NCI-H82 treated with DMSO at 0.1 percent for 48 hours (cell line): ENCODE results near the gene LOXHD1.

Experiments
- DNase-seq: peaks from one replicate; lab custom pipeline; 2025; ENCODE audit not compliant: unreplicated experiment; lab: John Stamatoyannopoulos, UW

The LOXHD1 gene

DNA sequence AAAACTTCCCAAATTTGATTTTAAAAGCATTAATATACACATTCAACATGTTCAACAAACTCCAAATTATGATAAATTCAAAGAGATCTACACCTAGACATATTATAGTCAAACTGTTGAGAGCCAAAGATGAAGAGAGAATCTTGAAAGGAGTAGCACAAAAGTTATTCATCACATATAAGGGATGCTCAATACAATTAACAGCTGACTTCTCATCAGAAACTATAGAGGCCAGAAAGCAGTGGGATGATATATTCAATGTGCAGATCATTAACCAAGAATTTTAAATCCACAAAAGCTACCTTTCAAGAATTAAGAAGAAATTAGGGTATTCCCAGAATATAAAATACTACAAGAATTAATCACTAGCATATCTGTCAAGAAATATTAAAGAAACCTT, 75.4 kb downstream of the LOXHD1 start:
- DNase-seq = no peak

DNA sequence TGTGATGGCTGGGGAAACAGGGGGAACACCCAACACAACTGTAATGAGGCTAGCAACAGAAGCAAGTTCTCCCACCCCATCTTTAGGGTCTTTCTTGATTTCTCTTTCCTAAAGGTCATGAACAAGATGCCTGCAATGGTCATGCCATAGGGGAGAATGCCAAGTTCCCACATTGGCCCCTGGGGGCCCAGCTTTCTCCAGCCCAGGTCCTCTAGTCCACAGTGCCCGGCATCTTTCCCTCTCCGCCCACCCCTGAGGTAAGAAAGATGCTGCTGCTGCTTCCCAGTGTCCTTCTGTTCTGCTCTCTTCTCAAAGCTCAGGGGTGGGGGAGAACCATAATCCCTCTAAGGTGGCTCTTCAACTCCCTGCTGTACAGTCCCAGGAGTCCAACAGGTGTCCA, 78.0 kb downstream of the LOXHD1 start:
- DNase-seq = no peak

DNA sequence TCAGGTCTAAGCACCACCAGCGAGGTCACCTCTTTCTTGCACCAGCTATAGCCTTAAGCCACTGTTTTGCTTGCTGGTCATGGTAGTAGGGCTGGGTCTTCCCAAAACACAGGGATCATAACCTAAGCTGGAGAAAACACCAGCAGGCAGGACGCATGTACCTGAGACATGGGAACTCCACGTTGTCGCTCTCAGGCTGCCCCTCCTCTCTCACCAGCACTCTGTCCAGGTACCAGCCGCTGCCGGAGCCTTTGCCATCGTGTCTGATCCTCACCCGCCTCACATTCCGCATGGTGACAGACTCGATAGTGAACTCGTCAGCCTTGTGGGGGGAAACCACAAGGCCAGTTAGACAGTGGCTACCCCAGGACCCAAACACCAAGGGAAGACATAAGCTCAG, 79.5 kb downstream of the LOXHD1 start:
- DNase-seq = no peak

DNA sequence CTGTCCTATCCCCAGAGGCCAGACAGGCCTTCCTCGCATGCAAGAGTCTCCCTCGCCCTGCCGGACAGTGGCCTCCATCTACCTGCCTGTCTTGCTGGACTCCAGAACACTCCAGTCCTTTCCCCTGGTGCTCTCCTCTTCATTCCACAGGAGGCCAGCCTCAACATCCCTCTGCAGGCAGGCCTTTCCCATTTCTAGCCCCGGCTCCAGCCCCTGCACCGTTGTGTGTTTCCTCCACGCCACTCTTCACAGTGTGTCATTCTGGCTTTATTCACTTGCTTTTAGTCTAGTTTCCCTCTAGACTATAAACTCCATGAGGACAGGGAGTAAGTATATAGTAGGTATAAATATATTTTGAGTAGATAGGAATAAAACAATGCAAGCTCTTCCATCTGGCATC, 81.2 kb downstream of the LOXHD1 start:
- DNase-seq = no peak

DNA sequence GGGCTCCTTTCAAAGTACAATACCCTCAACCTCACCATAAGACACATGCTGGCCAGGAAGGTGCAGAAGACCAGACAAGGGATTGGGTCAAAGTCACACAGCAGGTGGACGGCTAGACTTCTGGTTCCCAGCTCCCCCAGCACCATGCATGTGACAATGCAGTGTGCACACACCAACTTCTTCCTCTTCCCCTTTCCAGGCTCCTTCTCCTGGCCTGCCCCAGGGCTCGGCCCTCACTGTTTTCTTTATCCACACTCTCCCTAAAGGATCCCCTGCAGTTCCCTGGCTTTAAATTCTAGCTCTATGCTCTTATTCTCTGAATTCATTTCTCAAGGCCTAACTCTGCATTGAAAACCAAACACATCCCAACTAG, 82.3 kb downstream of the LOXHD1 start:
- DNase-seq = no peak

DNA sequence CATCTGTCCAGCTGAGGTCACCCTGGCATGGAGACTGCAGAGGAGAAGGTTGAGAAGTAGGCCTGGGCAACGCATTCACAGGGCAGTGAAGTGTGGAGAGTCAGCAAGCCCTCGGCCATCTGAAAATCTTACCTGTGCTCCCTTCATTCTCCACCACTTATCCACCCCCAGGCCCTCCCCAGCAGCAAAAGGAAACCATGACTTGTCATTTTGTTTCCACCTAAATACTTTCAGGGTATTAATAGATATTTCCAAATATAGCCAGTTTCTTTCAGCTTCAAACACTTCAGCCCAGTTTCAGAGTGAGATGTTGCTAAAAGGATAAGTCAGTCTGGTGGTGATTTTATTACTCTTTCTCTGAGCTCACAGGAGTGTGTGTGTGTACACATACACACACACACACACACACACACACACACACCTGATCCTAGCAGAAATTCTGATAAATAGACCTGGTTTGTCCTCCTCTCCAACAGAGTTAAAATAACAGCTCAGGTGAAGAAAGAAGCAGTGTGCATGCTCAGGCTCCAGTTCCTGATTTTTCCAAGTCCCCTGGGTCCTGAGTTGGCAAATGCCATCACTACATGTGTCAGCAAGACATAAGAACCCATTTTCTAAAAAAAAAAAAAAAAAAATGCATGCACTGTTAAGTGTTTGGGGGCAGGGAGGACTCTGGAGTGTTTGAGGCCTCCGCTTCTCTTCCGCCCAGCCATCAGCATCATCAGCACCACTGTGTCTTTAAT, 82.8 kb downstream of the LOXHD1 start:
- no peak for DNase-seq

DNA sequence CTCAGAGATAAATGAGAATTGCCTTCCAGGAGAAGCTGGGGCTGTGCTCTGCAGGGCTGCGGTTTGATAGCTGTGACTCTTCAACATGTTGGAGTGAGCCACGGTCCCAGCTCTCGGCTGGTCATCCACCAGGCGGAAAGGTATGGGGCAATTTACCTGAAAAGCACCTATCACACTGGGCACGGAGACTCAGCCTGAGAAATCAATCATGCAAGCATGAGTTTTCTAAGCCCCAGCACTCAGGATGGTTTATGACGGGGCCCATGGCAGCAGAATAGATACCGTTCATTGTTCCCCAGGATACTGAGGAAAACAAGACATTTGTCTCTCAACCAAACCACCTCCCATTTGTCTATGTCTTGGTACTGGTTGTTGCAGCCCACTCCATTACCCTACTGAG, 83.9 kb downstream of the LOXHD1 start:
- no peak for DNase-seq

DNA sequence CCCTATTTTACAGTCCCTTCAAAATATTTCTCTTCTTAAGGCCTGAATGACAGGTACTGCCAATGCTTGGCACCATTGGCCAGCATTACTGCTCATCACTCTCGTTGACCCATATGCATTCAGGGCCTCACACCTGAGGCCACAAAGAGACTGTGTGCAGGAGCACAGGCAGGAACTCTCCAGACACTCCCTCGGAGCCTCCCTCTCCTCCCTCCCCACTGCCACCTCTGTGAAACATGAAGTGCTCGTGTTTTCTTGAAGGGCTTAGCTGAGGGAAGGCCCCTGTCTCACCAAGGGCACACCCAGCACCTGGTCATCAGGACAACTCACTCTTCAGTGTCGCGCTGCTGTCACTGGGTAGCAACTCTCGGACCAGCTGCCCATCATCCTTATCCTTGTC, 85.3 kb downstream of the LOXHD1 start:
- DNase-seq = no peak

DNA sequence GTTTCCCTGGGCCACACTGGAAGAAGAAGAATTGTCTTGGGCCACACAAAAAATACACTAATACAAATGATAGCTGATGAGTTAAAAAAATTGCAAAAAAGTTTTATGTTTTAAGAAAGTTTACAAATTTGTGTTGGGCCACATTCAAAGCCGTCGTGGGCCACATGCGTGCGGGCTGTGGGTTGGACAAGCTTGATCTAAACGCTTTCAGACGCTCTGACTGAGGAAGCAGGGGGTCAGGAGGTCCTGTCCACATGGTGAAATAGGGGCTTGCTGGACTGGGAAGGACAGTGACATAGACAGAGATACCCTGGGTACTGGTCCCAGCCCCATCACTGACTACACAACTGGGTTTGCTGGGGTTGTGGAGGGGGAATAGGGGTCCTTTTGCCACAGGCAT, 86.4 kb downstream of the LOXHD1 start:
- DNase-seq = no peak

DNA sequence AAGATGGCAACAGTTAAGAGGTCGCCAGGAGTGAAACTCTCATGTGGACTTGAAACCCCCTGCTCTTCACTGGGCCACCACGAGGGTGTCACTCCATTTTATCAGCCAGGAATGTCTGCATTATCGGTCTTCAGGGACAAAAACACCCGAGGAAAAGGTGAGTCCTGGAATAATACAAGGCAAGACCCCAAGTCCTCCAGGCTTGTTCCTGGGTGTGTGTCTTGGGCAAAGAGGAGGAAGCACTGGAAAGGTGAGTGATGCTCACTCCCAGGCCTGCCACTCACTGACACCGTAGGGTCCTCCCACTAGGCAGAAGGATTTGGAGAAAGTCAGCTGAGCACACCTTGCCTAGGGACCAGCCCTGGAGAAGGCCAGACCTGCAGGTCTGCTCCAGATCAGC, 86.9 kb downstream of the LOXHD1 start:
- no peak for DNase-seq

DNA sequence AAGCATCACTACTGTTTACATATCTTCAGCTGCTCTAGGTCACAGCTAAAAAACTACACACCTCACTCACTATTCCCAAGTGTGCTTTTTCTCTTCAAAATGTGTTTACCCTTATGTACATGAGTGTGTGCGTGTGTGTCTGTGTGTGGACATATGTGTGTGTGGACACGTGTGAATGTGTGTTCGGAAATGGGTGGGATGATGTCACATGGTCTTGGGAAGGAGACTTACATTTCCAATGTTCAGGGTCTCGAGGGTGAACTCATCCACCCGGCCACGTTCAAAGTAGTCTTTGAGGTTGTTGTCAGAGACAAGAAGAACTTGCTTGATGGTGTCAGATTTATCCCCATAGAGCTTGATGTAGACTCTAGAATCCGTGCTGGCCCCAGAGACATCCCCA, 87.8 kb downstream of the LOXHD1 start:
- no peak for DNase-seq

DNA sequence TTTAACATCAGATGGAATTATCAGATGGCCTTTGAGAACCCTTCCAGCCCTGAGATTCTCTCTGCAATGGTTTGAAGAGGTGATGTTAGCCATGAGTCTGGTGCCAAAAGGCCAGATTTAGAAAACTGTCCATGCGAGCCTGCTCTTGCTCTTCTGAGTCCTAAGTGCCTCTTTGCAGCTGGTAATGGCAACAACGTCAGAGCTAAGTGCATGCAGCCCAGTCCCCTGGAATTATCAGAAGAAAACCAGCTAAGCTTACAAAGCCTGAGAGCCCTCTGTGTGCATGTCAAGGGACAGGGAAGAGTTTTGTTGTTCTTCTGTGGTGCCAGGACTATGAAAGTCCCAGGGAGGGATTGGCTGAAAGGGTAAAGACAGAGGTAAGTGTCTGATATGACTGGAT, 89.8 kb downstream of the LOXHD1 start:
- no peak for DNase-seq

DNA sequence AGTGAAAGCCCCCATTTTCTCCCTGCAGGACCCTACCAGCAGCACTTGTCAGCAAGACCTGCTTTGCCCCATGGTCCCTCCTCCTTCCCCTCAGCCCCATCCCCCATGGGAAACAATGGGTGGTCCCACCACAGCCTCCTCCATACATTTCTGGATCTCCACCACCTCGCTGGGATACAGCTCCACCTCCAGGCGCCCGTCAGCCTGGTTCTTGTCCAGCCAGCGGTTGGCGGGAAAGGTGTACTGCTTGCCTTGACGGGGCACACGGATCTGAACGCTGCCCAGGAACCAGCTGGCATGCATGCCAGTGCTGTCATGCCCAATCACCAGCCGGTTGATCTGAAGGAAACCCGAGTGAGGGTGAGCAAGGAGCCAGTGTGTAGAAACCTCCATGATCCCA, 90.9 kb downstream of the LOXHD1 start:
- no peak for DNase-seq

DNA sequence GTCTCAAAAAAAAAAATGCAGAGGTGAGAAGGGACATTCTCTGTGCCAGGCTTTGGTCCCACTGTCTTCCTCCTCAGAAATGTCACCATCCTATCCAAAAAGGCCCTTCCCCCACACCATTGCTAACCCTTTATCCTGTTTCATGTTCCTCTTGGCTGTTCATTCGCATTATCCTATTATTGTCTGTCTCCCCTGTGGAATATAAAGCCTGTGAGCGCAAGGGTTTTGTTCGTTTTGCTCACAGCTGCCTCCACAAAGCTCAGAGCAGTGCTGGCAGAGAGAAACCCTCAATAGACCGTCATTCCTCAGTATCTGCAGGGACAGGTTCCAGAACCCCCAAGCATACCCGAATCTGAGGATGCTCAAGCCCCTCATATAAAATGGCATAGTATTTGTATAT, 91.8 kb downstream of the LOXHD1 start:
- peak; percentile 76 for DNase-seq

DNA sequence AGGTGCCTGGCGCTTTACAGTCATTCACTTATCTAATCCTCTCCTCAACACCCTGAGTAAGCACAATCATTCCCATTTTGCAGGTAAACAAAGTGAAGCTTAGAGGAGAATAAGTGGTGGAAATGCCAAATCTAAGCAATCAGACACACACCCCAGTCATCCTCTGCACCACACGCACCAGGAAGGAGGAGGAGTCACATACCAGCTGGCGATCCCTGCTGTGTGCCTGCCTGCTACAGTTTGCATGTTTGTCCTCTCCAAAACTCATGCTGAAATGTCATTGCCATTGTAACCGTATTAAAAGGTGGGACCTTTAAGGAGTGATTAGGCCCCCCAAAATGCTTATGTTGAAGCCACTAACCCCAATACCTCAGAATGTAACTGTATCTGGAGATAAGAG, 93.7 kb downstream of the LOXHD1 start:
- no peak for DNase-seq

DNA sequence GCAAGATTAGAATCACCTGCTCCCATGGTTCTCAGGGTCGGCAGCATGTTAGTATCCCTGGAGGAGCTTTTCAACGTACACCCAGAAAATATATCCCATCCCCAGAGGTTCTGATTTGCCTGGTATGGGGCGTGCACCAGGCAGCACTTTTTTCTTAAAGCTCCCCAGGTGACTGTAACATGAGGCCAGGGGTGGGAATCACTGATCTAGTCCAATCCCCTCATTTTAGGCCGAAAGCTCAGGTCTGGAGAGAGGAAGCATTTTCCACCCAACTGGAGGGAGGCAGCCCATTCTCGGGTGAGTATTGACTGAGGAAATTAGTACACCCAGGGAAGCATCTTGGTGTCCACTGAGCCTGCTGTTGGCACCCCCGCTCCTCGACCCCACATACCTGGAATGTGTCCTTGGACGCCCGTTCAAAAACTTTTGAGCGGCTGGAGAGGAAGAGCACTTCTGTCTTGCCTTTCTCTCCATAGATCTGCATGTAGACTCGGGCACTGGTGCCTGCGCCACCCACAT, 94.3 kb downstream of the LOXHD1 start:
- no peak for DNase-seq

DNA sequence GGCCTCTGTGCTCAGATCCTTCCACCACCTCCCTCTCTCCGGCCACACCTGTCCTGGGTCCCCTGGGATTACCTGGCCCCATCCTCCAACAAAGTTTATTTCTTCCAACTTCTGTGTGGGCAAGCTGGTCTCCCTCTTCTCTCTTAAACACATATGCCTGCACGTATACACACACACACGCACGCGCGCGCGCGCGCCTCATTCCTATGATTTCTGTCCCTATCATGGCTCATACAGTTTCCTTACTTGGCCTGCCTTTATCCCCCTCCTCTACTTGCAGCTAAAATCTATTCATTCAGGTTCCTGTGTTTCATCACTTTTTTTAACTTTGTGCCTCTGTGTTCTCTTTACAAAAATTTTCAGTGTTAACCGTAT, 96.4 kb downstream of the LOXHD1 start:
- DNase-seq = no peak

DNA sequence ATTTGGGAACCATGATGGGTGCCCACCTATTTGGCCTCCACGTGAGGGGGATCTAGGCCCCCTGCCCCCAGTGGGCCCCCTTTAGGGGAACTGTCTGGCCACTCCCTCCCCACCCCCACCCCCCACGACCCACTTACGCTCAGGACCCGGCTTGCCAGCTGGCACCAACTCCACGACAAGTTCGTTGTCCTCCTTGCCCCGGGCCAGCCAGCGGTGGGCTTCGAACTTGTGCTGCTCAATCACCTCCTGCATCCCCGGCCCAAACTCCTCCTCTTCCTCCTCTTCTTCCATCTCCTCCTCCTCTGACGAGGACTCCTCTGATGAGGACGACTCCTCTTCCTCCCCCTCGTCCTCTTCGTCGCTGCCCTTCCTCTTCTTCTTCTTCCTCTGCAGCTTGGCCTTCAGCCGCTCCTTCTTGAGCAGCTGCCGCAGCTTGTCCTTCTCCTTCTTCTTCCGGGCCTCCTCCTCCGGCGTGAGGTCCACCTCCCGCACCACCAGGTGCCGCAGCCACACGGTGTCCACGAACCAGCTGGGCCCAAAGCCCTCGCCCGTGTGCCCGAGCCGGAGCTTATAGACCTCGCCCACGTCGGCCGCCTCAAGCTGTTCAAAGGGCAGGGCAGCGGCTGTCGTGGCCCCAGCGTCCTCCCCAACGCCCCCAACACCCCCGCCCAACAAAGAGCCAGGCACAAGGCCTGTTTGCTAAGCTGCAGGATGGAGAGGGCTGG, 96.9 kb downstream of the LOXHD1 start:
- no peak for DNase-seq

DNA sequence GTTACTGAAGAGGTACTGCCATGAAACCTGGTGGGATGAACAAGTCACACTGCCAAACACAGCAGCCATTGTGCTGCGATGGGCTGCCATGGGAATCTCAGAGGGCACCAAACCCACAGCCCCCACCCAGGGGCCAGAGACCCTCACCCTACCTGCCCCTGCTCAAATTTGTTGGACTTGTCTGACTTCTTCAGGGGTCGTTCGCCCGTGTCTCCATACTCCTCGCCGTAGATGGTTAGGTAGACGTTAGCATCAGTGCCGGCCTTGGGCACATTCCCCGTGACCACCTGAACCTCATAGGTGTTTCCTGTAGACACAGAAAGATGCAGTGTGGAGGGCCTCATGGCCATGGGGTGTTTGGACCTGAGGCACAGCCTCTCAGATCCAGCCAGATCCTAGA, 97.7 kb downstream of the LOXHD1 start:
- DNase-seq = no peak

DNA sequence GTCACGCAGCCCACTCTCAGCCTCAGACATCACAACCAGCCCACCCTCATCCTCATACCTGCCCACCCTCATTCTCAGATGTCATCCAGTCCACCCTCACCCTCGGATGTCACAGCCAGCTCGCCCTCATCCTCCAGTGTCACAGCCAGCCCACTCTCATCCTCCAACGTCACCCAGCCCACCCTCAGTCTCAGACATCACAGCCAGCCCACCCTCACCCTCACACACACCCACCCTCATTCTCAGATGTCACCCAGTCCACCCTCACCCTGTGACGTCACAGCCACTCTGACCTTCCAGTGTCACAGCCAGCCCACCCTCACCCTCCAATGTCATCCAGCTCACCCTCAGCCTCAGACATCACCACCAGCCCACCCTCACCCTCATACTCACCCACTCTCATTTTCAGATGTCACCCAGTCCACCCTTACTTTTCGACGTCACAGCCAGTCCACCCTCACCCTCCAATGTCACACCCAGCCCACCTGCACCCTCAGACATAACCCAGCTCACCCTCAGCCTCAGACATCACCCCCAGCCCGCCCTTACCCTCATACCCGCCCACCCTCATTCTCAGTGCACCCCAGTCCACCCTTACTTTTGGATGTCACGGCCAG, 100.3 kb downstream of the LOXHD1 start:
- DNase-seq = no peak

DNA sequence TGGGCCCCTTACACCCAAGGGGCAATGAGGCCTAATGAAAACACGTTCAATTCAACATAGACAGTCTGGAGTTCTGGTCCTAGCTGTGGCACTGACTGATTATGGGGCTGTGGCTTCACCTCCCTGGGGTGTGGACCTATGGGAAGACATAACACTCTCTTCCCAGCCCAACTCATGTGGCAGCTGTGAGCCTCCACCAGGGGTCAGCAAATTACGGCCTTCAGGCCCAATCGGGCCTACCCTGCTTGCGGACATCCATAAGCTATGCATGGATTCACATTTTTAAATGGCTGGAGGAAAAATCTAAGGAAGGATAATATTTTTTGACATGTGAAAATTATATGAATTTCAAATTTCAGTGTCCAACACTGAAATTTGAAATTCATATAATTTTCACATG, 101.3 kb downstream of the LOXHD1 start:
- DNase-seq = no peak

DNA sequence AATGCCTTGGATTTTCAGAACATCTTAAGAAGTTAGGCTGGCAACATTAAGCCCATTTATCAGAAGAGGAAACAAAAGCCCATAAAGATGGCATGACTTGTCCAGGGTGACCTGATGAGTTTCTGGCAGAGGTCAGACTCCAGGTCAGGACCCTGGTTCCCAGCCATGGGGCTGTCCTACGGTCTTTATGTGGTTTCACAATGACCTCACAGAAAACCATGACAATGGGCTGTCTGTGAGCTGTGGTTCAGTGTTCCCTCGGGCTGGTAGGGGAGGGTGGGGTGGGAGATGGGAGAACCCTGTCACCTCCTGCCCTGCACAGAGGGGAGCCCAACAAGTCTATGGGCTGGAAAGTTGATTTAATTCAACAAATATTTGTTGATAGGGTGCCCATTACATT, 101.8 kb downstream of the LOXHD1 start:
- DNase-seq = no peak
